ENCODE data around the gene FAM219A.

Gene FAM219A

GRCh38 chr9:34403554-34404380 is 54.6 kb downstream of the FAM219A start:
- DNase-seq (ENCODE audit: low read depth in 1 of 2, low spot score in 1 of 2), result peak; percentile 41 to 67
- no peak for TF ChIP-seq JUND (IDR thresholded peaks at IDR 0.05; ENCODE audit: low read depth)
- in situ Hi-C loops (cut with HindIII; ENCODE audit: low pct_unique_long_range_greater_than_20kb, low sequenced_read_pairs), result no loop called here

GRCh38 chr9:34400686-34401602 is 57.4 kb downstream of the FAM219A start:
- in situ Hi-C loops (cut with HindIII; ENCODE audit: low pct_unique_long_range_greater_than_20kb, low sequenced_read_pairs), result no loop called here
- DNase-seq (ENCODE audit: low read depth in 1 of 2, low spot score in 1 of 2), result no peak
- TF ChIP-seq JUND (IDR thresholded peaks at IDR 0.05; ENCODE audit: low read depth), result no peak

GRCh38 chr9:34400275-34400674 is 58.1 kb downstream of the FAM219A start:
- TF ChIP-seq JUND (IDR thresholded peaks at IDR 0.05; ENCODE audit: low read depth), result no peak
- DNase-seq (ENCODE audit: low read depth in 1 of 2, low spot score in 1 of 2), result no peak
- in situ Hi-C loops (cut with HindIII; ENCODE audit: low pct_unique_long_range_greater_than_20kb, low sequenced_read_pairs), result no loop called here

GRCh38 chr9:34399729-34400128 is 58.6 kb downstream of the FAM219A start:
- TF ChIP-seq JUND (IDR thresholded peaks at IDR 0.05; ENCODE audit: low read depth), result no peak
- in situ Hi-C loops (cut with HindIII; ENCODE audit: low pct_unique_long_range_greater_than_20kb, low sequenced_read_pairs), result no loop called here
- DNase-seq (ENCODE audit: low read depth in 1 of 2, low spot score in 1 of 2), result no peak

- in situ Hi-C loops (cut with HindIII; ENCODE audit: low pct_unique_long_range_greater_than_20kb, low sequenced_read_pairs), result no loop called here
- DNase-seq (ENCODE audit: low read depth in 1 of 2, low spot score in 1 of 2), result no peak
- no peak for TF ChIP-seq JUND (IDR thresholded peaks at IDR 0.05; ENCODE audit: low read depth)
Observed at GRCh38 chr9:34398875-34399274, 59.5 kb downstream of the FAM219A start.

- TF ChIP-seq JUND (IDR thresholded peaks at IDR 0.05; ENCODE audit: low read depth), result no peak
- no peak for DNase-seq (ENCODE audit: low read depth in 1 of 2, low spot score in 1 of 2)
- in situ Hi-C loops (cut with HindIII; ENCODE audit: low pct_unique_long_range_greater_than_20kb, low sequenced_read_pairs), result no loop called here
Observed at GRCh38 chr9:34396276-34397214, 61.8 kb downstream of the FAM219A start.

- in situ Hi-C loops (cut with HindIII; ENCODE audit: low pct_unique_long_range_greater_than_20kb, low sequenced_read_pairs), result no loop called here
Observed at GRCh38 chr9:34392511-34392910, 65.9 kb downstream of the FAM219A start.

GRCh38 chr9:34387239-34387638 is 71.1 kb downstream of the FAM219A start:
- in situ Hi-C loops (cut with HindIII; ENCODE audit: low pct_unique_long_range_greater_than_20kb, low sequenced_read_pairs), result no loop called here
- no peak for DNase-seq (ENCODE audit: low read depth in 1 of 2, low spot score in 1 of 2)
- no peak for TF ChIP-seq JUND (IDR thresholded peaks at IDR 0.05; ENCODE audit: low read depth)

More at GRCh38 chr9:34392511-34392910, 65.9 kb downstream of the FAM219A start:
- no peak for DNase-seq (ENCODE audit: low read depth in 1 of 2, low spot score in 1 of 2)
- no peak for TF ChIP-seq JUND (IDR thresholded peaks at IDR 0.05; ENCODE audit: low read depth)

GRCh38 chr9:34386656-34387055 is 71.7 kb downstream of the FAM219A start:
- no peak for TF ChIP-seq JUND (IDR thresholded peaks at IDR 0.05; ENCODE audit: low read depth)
- in situ Hi-C loops (cut with HindIII; ENCODE audit: low pct_unique_long_range_greater_than_20kb, low sequenced_read_pairs), result no loop called here
- no peak for DNase-seq (ENCODE audit: low read depth in 1 of 2, low spot score in 1 of 2)

- TF ChIP-seq JUND (IDR thresholded peaks at IDR 0.05; ENCODE audit: low read depth), result no peak
- in situ Hi-C loops (cut with HindIII; ENCODE audit: low pct_unique_long_range_greater_than_20kb, low sequenced_read_pairs), result no loop called here
- no peak for DNase-seq (ENCODE audit: low read depth in 1 of 2, low spot score in 1 of 2)
Observed at GRCh38 chr9:34385561-34386230, 72.7 kb downstream of the FAM219A start.

- TF ChIP-seq JUND (IDR thresholded peaks at IDR 0.05; ENCODE audit: low read depth), result no peak
- no peak for DNase-seq (ENCODE audit: low read depth in 1 of 2, low spot score in 1 of 2)
- in situ Hi-C loops (cut with HindIII; ENCODE audit: low pct_unique_long_range_greater_than_20kb, low sequenced_read_pairs), result no loop called here
Observed at GRCh38 chr9:34384368-34385165, 73.8 kb downstream of the FAM219A start.

All from T47D (cell line).